Heart left ventricle (tissue), 16 donors: ENCODE measurements around the gene SMIM8. TPM values are rescaled to one million over a fixed set of nuclear protein-coding genes. Genes with fewer than 3 reads are reported as not detected.
A peak's percentile ranks its signal among the peaks of the same experiment; 100 is the strongest.
"Not testable (repeated sequence)": the region's sequence is repeated elsewhere in the genome, so short reads cannot be mapped to it uniquely, and the experiment has no call there.

Experiments
- ATAC-seq, 4 donors: fragments of 200-7000 bp; cut with Tn5 transposase; one replicate each; pipeline ENCODE4 v1.9.1; 2020 to 2022; ENCODE audit warnings: moderate library complexity in 4 of 4, mild to moderate bottlenecking in 3 of 4, moderate number of reproducible peaks in 1 of 4
- DNase-seq, 5 donors: peaks; one replicate each; pipeline ENCODE4 v3.0.0-alpha.2; 2020
- H3K27ac ChIP-seq, 12 donors: fragments of 200-600 bp; sonication (generic) in 4 of 12; one replicate each; pipeline versions ENCODE4 v1.5.0 to v1.8.0; 2016 to 2022; ENCODE audit warnings: mild to moderate bottlenecking in 2 of 12
- H3K27me3 ChIP-seq, 9 donors: fragments of 200-600 bp; sonication (generic) in 2 of 9; one replicate each; pipeline versions ENCODE4 v1.5.1 to v1.8.0; 2016 to 2022; ENCODE audit warnings: mild to moderate bottlenecking in 3 of 9
- H3K36me3 ChIP-seq, 9 donors: fragments of 200-600 bp; sonication (generic) in 2 of 9; one replicate each; pipeline versions ENCODE4 v1.5.0 to v1.8.0; 2018 to 2022; ENCODE audit warnings: mild to moderate bottlenecking in 2 of 9
- H3K4me1 ChIP-seq, 12 donors: fragments of 200-600 bp; sonication (generic) in 4 of 12; one replicate each; pipeline versions ENCODE4 v1.5.0 to v1.8.0; 2016 to 2022; ENCODE audit warnings: mild to moderate bottlenecking in 3 of 12
- H3K4me3 ChIP-seq, 12 donors: fragments of 200-600 bp; sonication (generic) in 4 of 12; one replicate each; pipeline versions ENCODE4 v1.5.0 to v1.8.0; 2017 to 2022; ENCODE audit warnings: mild to moderate bottlenecking in 9 of 12, moderate library complexity in 4 of 12
- H3K9me3 ChIP-seq, 12 donors: fragments of 200-600 bp; sonication (generic) in 4 of 12; one replicate each; pipeline versions ENCODE4 v1.5.0 to v1.8.0; 2016 to 2022; ENCODE audit warnings: mild to moderate bottlenecking in 1 of 12
- POLR2A ChIP-seq, 2 donors: fragments of 450-650 bp; IDR thresholded peaks; one replicate each; pipeline ENCODE4 v1.6.1; 2017; ENCODE audit warnings: antibody characterized with exemption in 2 of 2, mild to moderate bottlenecking in 2 of 2, moderate library complexity in 2 of 2
- WGBS, 4 donors: extraction: QIAGEN DNeasy Blood & Tissue Kit in 2 of 4; methylation state at CpG; one replicate each; pipeline versions ENCODE4 v1.1.5 to v1.1.7; 2013 to 2018; 5-methylcytosine and 5-hydroxymethylcytosine counted together
- intact Hi-C, 10 donors: fragments of 100-400 bp; cut with DNase I; formaldehyde crosslinking; loops; one replicate each; pipeline versions ENCODE4 v1.11.1 to v1.14.2; 2022
- polyA plus RNA-seq, 2 donors: library from polyadenylated mRNA; stranded (reverse); fragments of 200-250 nt; gene quantifications; one replicate each; pipeline ENCODE4 v1.2.3, GENCODE V29; 2013
- total RNA-seq, 9 donors: library from RNA; depleted of rRNA in 2 of 9; stranded (reverse); fragments of >200 nt in 2 of 9; fragmentation: NEBNext Ultra II Directional in 3 of 9; extraction: Animal tissue kit (Norgen Biotek cat#: 25700) in 3 of 9; gene quantifications; one replicate each; pipeline versions ENCODE4 v1.1.0 to v1.2.4, GENCODE V29; 2016 to 2023
- TF ChIP-seq, protein P1 (sequence below), 12 donors: fragments of 200-600 bp; sonication (generic) in 4 of 12; IDR thresholded peaks; one replicate each; pipeline versions ENCODE4 v1.5.0 to v1.8.0; 2018 to 2022; ENCODE audit warnings: antibody characterized with exemption in 12 of 12, mild to moderate bottlenecking in 5 of 12
- donor health status: ischemic (EF 13 %, LVEDD 7.1; RV severe dilation, severe dysfunction).
- donor health status: healthy with polysubstance abuse.
- donor health status: DM: no; HTN: yes; CAD: no.
- donor health status: DM: no; HTN: no; CAD: no.
- donor health status: ischemic (EF 25% LVEDD 6.9; RV normal size, moderate dysfunction).
- donor health status: ischemic (EF 25% LVEDD 5.7; RV mildly dilated, moderate dysfunction).
- donor health status: healthy.
- donor health status: DM: yes; HTN: yes; CAD: no.
- donor health status: ischemic (EF 35%, LVEDD 5.7; RV mildly dilated, moderate dysfunction).
- donor health status: nonischemic (EF 11% LVEDD 7.7; RV severe dilation, severe dysfunction).
- donor health status: DM: yes; HTN: yes; CAD: no.
- donor health status: PGD.
- donor health status: ischemic (EF 29% LVEDD 5.4; RV normal size, mild dysfunction).
- donor health status: nonischemic (EF 23%, LVEDD 6.1; RV moderate dilation, normal function).

Gene SMIM8
- total and polyA plus RNA-seq, 11 donors, result 5.9 to 17.5 (median 9.0) TPM

- TF ChIP-seq POLR2A (IDR thresholded peaks at IDR 0.05), result no peak
- TF ChIP-seq, protein P1, sequence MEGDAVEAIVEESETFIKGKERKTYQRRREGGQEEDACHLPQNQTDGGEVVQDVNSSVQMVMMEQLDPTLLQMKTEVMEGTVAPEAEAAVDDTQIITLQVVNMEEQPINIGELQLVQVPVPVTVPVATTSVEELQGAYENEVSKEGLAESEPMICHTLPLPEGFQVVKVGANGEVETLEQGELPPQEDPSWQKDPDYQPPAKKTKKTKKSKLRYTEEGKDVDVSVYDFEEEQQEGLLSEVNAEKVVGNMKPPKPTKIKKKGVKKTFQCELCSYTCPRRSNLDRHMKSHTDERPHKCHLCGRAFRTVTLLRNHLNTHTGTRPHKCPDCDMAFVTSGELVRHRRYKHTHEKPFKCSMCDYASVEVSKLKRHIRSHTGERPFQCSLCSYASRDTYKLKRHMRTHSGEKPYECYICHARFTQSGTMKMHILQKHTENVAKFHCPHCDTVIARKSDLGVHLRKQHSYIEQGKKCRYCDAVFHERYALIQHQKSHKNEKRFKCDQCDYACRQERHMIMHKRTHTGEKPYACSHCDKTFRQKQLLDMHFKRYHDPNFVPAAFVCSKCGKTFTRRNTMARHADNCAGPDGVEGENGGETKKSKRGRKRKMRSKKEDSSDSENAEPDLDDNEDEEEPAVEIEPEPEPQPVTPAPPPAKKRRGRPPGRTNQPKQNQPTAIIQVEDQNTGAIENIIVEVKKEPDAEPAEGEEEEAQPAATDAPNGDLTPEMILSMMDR (IDR thresholded peaks at IDR 0.05), result no peak
- 78 to 97% (median 86%) methylated on average over 3 of the region's 3 CpGs for WGBS, 4 donors
- Histone ChIP-seq H3K36me3 (no peaks in the 10 kb centered on the region), H3K4me3 (no peak overlapping the region), H3K27ac (no peak overlapping the region), H3K9me3 (no peaks in the 10 kb centered on the region), H3K27me3 (peaks cover 0 to 8% (median 0%) of the 10 kb centered on the region in 9 donors), H3K4me1 (no peaks in the 10 kb centered on the region)
- DNase-seq (no peak), ATAC-seq (no peak)
- intact Hi-C loops, result no loop called here
Observed at GRCh38 chr6:87315071-87315470, 7.3 kb upstream of the SMIM8 start.

- H3K36me3 ChIP-seq, result no peaks in the 10 kb centered on the region
- H3K27me3 ChIP-seq, result peaks cover 0 to 3% (median 0%) of the 10 kb centered on the region in 9 donors
- 83 to 90% (median 85%) methylated on average over 3 of the region's 3 CpGs for WGBS, 4 donors
- H3K4me3 ChIP-seq, result no peak overlapping the region
- H3K4me1 ChIP-seq, result peaks cover 0 to 5% (median 0%) of the 10 kb centered on the region in 12 donors
- no peak for ATAC-seq
- no peak for TF ChIP-seq POLR2A (IDR thresholded peaks at IDR 0.05)
- DNase-seq, result no peak
- intact Hi-C loops, result no loop called here
- no peaks in the 10 kb centered on the region for H3K9me3 ChIP-seq
- no peak overlapping the region for H3K27ac ChIP-seq
Observed at GRCh38 chr6:87319271-87319987, 3.0 kb upstream of the SMIM8 start.

- H3K27me3 ChIP-seq, H3K36me3 ChIP-seq, DNase-seq, ATAC-seq, H3K27ac ChIP-seq, H3K9me3 ChIP-seq, H3K4me1 ChIP-seq: not testable (repeated sequence)
- 95 to 100% (median 100%) methylated on average over 1 of the region's 1 CpG for WGBS, 4 donors
- intact Hi-C loops, result loop anchor here in 2 of 10 donors (2.0 to 10.0 kb wide), 3 partner anchors 149 to 167 kb away; partner anchors contain the start of genes SLC35A1 (in 2 of the 2) and ZNF292 (in 1 of the 2)
- peak overlapping the region in 1 of 12 donors; percentile 87 for H3K4me3 ChIP-seq
Observed at GRCh38 chr6:87323880-87324279, 1.5 kb downstream of the SMIM8 start.

DNA sequence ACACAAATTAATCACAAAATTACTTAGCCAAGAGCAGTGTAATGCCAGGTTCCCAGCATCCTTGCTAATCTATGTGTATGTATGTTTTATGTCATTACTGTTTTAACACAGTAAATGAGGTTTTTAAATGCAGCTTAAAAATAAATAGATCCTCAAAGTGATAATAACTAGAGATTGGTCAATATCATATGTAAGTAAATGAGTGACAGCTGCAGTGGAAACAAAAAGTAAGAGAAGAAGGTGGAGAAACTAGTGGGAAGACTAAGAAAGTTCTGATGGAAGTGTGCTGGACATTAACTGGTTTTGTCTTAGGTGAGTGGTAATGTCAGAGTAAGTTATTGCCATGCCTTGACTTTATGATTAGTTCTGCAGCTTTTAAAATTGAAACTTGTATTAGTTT is 8.6 kb downstream of the SMIM8 start:
- Histone ChIP-seq H3K4me1 (peaks cover 0 to 28% (median 15%) of the 10 kb centered on the region in 12 donors), H3K27ac (no peak overlapping the region), H3K4me3 (no peak overlapping the region), H3K9me3 (peaks cover 0 to 6% (median 0%) of the 10 kb centered on the region in 12 donors), H3K27me3 (no peaks in the 10 kb centered on the region), H3K36me3 (peaks cover 0 to 4% (median 0%) of the 10 kb centered on the region in 9 donors)
- TF ChIP-seq, protein P1 (IDR thresholded peaks at IDR 0.05), result no peak
- TF ChIP-seq POLR2A (IDR thresholded peaks at IDR 0.05), result no peak
- DNase-seq (no peak), ATAC-seq (no peak)
- intact Hi-C loops, result loop anchor here in 1 of 10 donors (5.0 kb wide), 1 partner anchor 141 kb away; the partner anchor contains the start of gene SLC35A1

DNA sequence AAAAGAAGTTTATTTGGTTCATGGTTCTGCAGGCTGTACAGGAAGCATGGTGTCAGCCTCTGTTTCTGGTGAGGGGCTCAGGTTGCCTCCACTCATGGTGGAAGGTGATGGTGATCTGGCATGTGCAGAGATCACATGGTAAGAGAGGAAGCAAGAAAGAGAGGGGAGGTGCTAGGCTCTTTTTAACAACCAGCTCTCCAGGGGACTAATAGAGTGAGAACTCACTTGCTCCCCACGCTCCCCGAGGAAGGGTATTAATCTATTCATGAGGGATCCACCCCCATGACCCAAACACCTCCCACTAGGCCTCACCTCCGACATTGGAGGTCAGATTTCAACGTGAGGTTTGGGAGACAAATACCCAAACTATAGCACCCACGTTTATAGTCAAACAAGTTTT is 10.6 kb downstream of the SMIM8 start:
- no peak for ATAC-seq
- no peak overlapping the region for H3K4me3 ChIP-seq
- no peak for DNase-seq
- TF ChIP-seq POLR2A (IDR thresholded peaks at IDR 0.05), result no peak
- TF ChIP-seq, protein P1 (IDR thresholded peaks at IDR 0.05), result no peak
- H3K4me1 ChIP-seq, result peaks cover 0 to 30% (median 18%) of the 10 kb centered on the region in 12 donors
- intact Hi-C loops, result loop anchor here in 1 of 10 donors (5.0 kb wide), 1 partner anchor 139 kb away; the partner anchor contains the start of gene SLC35A1
- WGBS, 4 donors, result 63 to 72% (median 70%) methylated on average over 5 of the region's 5 CpGs
- H3K9me3 ChIP-seq, result no peaks in the 10 kb centered on the region
- H3K27me3 ChIP-seq, result no peaks in the 10 kb centered on the region
- peaks cover 0 to 4% (median 0%) of the 10 kb centered on the region in 9 donors for H3K36me3 ChIP-seq
- H3K27ac ChIP-seq, result peak overlapping the region in 2 of 12 donors; percentile 63 to 73
